Measurements from ENCODE around the gene BRPF3.

DNA sequence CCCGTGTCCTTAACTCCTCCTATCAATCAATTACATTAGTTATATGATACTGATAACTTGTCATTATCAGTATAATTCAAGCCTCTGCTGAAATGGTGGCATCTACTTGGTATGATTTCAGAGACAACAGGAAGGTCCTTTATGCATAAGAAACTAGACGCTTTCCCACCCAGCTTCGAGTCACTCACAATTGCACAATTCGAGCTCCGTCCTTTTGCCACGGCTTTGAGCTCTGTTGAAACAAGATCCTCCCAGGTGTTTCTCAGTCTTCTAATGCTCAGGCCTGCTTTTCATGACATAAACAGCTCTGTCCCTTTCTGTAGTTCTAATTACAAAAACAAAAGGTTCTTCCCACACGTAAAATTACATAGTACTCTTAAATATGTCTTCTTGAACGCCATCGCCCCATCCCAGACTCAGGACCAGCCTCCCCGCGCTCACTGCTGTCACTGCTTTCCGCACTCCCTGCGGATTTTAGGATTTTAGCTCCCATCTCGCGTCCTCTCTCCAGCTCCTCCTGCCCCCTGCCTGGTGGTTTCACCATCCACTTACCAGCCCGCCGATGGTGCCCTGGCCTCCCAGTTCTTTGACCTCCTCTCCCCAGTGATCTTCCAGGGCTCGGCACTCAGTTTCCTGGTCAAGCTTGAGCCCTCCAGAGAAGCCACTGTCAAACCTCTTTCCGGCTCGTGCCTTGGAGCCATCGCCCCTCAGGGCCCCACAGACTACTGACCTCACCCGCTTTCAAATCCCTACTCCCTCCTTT is 50.1 kb downstream of the BRPF3 start:
- no peak for TF ChIP-seq CTCF (IDR thresholded peaks at IDR 0.05; ENCODE audit: low read length)
- TF ChIP-seq EZH2 (IDR thresholded peaks at IDR 0.05; ENCODE audit: borderline replicate concordance, low read length), result no peak
